GM03348 (cell line): ENCODE results near the gene PDGFRB.

Source experiments
- DNase-seq: peaks from one replicate; pipeline ENCODE4 v3.0.0; 2012; ENCODE audit warnings: low spot score

The PDGFRB gene

DNA sequence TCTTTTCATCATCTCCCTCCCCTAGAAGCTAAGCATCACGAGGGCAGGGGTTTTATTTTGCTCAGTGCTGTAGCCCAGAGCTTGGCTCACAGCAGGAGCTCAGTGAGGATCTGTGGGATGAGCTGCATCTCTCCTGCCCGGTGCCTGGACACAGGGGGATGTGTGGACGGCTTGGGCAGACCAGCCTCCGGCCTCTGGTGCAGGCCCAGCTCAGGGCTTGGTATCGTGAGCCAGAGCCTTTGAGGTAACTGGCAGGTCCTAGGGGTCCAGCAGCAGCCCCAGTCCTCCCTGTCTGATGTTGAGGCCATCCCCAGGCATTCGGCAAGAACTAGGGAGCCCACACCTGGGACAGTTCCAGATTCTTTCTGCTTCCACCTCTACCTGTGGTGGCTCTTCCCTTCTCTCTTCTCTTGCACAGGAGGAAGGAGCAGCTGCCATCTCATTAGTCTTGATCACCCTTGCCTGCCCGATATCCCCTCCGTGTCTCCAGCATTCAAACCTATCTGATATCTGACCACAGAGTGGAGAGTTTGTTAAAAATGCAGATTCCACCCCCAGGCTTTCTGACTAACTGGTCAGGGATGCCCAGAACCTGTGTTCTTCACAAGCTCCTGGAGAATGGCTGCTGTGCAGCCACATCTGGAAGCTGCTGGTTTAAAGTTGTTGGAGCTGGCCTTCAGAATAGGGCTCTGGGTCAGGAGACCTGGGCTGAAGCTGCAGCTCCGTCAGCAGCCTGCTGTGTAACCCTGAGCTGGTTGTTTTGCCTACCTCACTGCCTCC is 26.3 kb upstream of the PDGFRB start:
- DNase-seq, result no peak

DNA sequence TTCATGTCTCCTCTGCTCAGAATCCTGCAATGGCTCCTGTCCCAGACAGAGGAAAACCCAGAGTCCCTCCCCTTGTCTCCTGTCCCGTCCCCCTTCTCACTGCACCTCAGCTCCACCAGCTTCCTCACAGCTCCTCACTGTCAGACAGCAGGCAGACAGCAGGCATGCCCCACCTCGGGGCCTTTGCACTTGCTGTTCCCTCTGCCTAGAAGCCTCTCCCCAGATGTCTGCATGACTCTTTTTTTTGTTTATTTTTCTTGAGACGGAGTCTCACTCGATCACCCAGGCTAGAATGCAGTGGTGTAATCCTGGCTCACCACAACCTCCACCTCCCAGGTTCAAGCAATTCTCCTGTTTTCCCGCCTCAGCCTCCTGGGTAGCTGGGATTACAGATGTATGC is 25.4 kb upstream of the PDGFRB start:
- no peak for DNase-seq

DNA sequence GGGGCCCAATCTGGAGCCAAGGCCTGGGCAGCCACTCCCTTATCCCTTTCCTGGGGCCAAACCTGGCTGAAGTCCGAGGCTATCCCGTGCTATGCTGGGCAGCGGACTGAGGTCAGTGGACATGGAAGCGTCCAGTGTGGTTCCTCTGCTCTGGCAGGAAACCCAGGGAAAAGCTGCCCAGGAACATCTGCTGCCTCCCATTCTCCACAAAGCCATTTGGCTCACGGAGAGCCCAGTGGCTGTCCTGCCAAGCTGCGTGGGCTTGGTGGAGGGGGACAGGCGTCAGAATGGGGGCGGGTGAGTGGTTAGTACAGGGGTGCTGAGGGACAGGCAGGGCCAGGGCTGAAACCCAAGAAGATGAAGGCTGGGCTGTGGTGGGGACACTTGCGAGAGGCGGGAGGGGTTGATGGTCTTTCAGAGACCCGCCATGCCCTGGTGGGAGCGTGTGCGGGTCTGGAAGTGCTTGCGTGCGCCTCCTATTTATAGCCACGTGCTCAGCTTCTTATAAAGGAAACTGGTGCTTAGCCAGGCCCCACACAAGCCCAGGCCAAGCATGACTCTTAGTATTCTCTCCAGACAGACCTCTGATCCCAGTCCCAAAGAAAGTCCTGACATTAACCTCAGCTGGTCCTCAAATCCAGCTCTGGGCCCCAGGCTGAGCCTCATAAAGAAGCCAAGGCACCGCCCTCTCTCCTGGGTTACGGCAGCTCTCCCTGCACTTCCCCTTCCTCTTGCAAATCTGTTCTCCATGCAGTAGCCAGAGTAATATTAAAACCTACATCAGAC is 24.8 kb upstream of the PDGFRB start:
- DNase-seq, result peak; percentile 61

DNA sequence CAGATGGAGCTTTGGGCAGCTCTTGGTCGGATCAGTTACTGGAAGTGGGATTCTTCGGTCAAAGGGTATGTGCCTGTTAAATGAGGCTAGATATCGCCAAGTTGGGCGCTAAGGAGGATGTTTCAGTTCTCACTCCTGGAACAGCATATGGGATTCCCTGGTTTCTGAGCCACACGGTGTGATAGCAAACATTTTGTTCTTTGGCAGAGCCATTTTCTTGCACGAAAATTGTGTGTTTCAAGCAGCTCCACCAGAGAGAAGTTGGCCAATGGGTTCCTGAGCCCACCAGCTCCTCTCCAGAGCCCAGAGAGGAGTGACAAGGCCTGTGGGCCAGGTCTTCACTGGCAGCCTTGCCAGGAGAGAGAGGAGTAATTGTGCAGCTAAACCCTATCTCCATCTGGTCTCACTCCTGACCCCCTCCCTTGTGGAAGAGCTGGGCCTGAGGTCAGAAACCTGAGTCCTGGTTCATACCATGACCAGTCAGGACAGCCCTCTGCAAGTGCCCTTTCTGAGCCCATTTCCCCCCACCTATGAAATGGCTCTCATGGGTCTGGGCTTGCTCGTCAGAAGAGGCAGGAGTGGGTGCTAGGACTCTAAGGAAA is 23.5 kb upstream of the PDGFRB start:
- no peak for DNase-seq

DNA sequence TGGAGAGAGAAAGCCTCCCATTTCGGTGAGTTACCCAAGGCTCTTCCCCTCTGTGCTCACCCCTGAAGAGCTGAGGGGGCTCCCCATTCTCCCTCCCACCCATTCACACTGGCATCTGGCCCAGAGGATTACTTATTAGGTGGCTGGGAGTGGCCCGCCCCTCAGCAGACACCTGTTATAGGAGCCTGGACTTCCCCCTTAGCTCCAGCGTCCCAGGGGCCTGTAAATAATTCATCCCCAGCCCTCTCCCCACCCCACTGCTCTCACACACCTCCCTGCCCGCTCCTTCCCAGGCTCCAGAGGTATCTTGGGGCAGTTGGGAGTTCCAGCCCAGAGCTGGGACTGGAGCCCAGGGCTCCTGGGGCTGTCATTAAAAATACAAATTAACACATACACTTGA is 22.6 kb upstream of the PDGFRB start:
- no peak for DNase-seq

DNA sequence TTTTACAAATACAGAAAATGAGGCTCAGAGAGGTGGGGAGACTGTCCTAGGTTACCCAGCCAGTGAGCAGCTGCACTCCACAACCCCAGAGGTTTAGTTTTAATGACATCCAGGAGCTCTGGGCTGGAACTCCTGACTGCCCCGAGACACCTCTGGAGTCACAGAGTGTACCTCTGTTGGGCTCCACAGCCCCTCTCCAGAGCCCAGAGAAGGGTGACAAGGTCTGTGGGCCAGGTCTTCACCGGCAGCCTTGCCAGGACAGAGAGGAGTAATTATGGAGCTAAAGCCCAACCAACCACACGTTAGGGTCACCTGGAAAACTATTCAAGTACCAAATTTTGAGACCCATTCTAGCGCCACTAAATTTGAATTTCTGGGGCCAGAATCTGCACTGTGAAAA is 22.1 kb upstream of the PDGFRB start:
- DNase-seq, result no peak

DNA sequence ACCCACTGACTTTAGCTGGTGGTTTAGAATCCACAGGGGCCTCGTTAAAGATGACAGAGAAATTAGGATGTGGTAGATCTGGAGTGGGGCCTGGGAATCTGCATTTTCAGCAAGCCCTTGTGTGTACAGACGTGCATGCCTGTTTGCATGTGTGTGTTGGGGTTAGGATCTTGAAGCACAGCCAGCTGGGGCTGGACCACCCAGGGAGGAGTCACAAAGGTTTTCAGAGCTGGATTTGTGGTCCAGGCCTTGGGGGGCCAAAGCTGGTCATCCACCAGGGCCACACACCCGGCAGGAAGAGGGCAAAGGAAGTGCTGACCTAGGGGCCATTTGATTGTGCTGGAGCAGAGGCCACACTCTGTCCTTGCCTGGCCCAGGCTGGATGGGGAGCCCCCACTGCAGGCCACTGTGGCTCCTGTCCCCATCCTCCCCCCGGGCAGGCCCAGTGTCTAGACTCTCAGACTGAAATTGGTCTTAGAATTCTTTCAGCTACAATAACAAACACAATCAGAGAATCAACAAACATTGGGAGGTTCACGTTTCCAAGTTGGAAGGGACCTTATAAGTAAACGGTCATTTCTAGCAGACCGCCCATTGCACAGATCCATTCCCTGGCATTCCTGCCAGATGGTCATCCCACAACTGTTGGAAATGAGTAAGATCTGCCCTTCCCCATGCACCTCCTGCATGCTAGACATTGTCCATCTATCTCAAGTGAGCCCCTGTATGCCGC is 21.3 kb upstream of the PDGFRB start:
- no peak for DNase-seq

DNA sequence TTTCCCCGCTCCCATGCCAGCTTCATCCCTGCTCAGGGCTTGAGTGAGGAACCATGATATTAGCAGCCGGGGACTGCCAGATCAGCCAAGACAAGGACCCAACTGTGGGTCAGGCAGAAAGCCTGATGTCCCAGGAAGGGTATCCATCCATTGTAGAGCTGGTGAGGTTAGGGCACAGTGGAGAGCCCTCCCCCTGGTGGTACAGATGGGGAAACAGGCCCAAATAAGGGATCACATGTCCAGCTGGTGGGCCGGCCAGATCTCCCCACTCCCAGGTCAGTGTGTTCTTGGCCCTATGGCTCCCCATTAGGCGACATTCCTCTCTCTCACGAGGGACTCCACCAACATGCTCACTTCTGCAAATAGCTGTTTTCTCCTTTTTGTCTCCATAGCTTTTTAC is 19.9 kb upstream of the PDGFRB start:
- DNase-seq, result peak; percentile 64

DNA sequence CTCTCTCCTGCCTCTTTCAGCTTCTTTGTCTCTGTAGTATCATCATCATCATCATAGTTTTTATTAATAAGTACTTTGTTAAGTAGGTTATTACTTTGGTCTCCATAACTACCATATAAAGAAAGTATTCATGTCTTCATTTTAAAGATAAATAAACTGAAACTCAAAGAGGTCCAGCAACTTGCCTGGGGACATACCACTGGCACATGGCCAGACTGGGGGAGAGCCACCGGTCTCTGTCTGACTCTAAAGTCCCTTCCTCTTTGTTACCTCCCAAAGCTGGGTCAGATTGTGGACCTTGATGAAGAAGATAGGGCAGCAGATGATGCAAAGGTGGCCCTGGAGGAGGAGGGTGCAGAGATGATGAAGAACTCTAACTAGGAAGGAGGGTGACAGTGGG is 19.4 kb upstream of the PDGFRB start:
- no peak for DNase-seq

DNA sequence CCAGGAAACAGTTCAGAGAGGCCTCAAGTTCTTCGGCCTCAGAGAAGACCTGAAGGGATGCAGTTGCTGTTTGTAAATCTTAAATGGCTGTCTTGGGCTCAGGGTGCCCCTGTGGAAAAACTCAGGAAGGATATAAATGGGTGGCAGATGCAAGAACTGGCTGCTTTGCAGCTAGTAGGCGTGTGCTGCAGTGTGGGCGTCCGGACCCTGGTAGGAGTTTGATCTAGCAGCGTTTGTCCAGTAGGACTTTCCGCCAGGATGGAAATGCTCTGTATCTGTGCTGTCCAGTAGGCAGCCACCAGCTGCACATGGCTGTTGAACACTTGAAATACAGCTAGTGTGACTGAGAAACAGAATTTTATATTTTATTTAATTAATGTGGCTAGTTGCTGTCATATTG is 18.6 kb upstream of the PDGFRB start:
- DNase-seq, result no peak

DNA sequence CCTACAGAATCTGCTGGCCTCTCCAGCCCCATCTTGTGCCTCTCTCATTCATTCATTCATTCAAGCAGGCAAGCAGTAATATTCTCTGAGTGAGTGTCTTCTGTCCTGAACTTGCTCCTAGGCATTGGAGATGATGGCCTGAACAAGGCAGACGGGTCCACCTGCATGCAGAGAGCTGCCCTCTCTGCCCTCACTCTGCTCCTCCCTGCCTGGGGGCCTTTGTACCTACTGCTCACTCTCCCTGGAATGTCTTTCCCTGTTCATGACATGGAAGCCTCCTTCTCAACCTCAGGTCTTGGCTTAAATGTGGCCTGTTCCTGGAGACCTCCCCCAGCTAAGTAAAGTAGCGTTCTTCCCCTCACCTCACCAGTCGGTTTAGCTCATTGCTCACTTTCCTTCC is 17.5 kb upstream of the PDGFRB start:
- DNase-seq, result no peak

DNA sequence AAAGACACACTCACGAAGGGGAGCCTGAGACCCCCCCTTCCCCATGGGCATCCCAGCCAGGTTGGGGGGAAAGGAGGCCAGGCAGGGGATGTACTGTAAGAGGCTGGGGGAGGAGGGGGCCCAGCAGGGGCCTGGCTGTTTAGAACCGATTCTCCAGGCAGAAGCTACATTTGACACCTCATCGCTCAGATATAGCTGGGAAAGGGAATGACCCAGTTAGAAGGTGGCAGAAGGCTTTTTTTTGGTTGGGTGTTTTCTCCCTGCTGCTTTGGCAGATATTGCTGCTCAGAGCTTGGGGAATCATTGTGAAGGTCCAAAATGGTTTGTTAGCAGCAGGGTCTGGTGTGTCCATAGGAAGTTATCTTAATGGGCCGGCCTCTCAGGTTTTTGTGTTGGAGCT is 16.9 kb upstream of the PDGFRB start:
- no peak for DNase-seq

DNA sequence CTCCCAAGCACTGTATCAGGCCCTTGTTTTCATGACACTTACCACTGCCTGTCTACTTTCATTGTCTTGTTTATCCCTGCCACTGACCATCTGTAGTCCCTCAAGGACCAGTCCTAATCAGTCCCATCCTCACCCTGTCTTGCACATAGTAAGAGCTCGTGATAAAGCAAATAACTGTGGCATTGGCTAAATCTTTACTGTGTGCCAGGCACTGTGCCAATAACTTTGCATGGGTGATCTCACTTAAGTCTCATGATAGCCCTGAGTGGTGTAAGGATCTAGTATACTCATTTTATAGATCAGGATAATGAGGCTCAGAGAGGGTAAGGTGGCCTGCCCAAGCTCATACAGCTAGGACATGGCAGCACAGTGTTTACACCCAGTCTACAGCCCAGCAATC is 16.5 kb upstream of the PDGFRB start:
- DNase-seq, result no peak

DNA sequence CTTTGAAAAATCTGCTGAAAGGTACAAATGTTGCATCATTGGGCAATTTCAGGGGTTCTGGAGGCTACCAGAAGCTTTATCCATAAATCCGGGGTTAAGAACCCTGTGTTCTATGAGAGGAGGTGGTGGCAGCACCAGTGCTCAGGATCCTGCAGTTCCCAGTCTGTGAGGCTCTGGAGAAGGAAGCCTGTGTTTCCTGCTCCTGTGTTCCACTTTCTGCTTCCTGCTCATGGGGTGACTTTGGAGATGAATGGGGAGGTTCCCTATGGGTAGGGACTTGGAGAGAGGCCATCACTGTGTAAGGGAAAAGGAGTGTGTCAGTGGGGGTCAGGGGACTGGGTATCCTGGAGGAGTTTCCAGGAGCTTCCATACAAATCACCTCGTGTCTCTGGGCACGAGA is 13.2 kb upstream of the PDGFRB start:
- no peak for DNase-seq

DNA sequence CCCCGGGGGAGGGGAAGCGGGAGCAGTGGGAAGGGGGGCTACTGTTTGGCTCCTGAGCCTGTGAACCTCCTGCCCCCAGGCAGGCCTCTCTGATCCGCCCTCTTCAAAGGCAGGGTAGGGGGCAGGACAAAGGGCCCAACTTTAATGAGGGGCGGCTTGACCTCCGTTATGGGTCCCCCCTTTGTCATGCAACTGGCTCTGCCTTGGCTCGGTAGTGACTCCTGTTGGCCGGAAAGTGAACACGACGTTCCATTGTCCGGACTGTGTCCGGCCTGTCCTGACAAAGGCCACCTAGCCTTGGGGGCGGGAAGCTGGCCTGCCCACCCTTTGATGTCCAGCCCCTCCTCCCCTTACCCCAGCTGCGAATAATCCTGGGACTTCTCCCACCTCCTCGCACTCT is 12.3 kb upstream of the PDGFRB start:
- DNase-seq, result no peak

DNA sequence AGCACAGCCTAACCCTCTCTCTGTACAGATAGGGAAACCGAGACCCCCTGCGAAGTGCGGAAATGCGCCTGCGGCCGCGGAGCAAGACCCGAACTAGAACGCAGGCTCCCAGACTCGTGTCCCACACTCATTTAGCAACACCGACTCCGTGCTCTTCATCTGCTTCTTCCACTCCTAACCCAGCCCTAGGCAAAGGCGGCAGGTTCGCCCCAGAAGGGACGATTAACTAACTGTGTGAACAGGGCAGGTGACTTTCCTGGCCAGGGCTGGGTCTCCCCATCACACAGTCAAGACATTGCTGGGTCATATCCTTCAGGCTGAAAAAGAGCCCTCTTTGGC is 11.8 kb upstream of the PDGFRB start:
- no peak for DNase-seq

DNA sequence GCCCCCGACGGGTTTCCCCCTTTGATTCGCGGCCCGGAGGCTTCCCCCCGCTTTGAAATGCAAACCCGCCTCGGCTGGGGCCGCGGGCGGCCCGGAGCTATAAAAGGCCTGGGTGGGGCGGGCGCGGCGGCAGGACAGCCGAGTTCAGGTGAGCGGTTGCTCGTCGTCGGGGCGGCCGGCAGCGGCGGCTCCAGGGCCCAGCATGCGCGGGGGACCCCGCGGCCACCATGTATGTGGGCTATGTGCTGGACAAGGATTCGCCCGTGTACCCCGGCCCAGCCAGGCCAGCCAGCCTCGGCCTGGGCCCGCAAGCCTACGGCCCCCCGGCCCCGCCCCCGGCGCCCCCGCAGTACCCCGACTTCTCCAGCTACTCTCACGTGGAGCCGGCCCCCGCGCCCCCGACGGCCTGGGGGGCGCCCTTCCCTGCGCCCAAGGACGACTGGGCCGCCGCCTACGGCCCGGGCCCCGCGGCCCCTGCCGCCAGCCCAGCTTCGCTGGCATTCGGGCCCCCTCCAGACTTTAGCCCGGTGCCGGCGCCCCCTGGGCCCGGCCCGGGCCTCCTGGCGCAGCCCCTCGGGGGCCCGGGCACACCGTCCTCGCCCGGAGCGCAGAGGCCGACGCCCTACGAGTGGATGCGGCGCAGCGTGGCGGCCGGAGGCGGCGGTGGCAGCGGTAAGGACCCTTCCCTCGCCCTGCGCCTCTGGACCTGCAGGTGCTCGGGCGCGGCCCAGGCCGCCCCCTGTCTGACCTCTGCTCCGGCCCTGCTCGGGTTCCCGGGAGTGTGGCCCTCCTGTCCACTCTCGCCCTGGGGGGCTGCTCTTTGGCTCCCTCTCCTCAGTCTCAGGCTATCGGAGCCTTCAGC is 11.2 kb upstream of the PDGFRB start, which contains the start of gene CDX1:
CDX1 (plus strand) TSS at position 129 of the 862 bp plus-strand sequence; CDS start at position 228, 99 bp downstream.
- DNase-seq, result no peak

DNA sequence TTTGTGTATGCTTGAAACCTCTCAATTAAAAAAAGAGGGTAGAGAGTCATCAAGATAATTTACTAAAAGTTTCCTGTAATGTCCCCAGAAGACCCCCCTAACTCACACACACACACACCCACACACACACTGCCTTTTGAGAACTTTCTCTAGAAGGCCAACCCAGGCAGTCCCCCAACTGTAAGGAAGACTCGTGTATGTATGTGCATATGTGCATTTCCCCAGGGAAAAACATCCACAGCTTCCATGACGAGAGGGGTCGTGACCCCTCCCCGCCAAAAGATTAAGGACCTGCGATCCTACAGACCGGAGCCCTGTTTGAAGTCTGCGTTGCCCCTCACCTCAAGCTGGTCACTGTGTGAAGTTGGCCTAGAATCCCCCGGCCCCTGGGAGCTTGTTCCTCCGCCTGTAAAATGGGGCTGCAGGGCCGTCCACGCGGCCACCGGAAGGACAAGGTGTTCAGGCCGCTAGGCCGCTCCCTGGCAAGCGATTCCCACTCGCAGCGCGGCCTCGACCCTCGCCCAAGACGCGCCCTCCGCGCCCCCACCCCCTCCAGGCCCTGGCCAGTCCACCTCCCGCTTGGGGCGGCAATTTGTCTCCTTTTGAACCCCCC is 10.5 kb upstream of the PDGFRB start:
- no peak for DNase-seq

DNA sequence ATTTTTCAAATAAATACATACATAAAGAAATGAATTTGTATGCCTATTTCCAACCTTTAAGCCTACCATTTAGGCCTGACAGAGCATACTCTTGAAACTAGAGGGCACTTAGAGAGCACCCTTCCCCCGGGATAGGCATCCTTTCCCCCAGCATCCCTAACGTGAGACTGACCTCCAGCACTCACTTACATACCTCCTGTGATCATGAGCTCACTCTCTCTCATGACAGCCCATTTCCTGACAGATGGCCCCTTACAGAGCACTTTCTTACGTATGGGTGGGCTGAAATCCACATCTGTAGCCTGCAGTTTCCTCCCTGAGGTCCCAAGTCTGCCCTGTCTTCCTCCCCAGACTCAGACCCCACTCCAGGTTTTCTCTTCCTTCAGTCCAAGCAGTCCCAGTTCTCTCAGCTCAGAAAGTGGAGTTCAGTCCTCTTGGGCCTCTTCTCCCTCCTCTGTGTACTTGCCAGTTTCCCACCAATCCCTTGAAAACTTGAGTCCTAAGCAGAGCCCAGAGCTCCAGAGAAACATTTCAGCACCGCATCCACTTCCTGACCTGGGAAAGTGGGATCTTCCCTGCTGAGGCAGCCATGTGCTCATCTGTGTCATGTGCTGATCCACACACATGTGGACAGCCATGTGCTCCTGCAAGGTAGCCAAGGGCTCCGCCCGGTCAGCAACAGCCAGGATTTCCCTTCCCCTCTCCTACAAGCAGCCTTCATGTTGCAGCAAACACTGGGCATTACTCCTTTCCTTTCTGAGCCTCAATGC is 8.8 kb upstream of the PDGFRB start:
- no peak for DNase-seq

DNA sequence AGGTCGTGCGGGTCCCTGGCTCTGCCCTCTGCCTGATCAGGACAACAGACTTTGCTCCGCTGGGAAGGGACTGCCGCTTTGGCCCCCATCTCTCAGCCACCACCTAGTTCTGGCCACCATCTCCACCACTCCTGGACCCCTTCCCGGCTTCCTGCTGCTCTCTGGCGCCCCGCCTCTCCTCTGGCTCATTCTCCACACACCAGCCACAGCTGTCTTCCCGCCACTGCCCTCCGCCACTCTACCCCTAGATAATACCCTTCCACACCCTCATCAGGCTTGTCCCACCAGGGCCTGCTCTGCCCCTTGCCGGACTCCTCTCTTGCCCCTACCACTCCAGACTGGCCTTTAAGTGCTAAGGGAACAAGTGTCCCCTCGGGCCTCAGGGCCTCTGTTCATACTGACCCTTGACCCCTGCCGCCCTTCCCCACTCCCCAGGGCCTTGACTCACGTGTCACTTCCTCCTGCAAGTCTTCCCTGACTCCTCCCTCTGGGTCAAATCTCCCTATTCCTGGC is 8.0 kb upstream of the PDGFRB start:
- peak; percentile 75 for DNase-seq
